ENCODE measurements around the gene CKLF. TPM values are rescaled to one million over a fixed set of nuclear protein-coding genes. Genes with fewer than 3 reads are reported as not detected.

CKLF gene
- polyA plus RNA-seq, 1 of the 3 experiments (the other 2 are of a cell fraction) = 211 TPM

DNA sequence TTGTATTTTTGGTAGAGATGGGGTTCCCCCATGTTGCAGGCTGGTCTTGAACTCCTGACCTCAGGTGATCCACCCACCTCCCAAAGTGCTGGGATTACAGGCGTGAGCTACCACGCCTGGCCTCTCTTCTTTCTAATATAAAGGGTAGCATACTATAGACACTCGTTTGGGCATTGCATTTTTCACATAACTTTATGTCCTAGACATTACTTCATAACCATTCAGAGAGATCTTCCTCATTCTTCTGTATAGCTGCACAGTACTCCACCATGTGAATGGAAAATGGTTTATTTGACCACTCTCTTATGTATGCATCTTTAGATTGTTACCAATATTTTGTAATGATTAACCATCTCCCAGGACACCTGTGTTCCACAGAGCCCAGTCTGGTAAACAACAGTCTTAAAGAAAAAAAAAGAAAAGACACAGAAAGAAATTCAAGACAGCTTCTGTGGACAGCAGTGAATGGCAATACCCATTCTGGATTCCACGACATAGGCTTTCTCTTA, 44.6 kb upstream of the CKLF start:
- Histone ChIP-seq H3K79me2 (ENCODE audit: insufficient read depth) (no peaks in the 10 kb centered on the region), H3K4me1 (ENCODE audit: control insufficient read depth in 1 of 2, insufficient read depth in 2 of 2, low read depth in 1 of 2, low read length in 1 of 2) (peaks cover 5 to 20% of the 10 kb centered on the region in 2 experiments; a peak in 3 of 4 replicates), H3K9ac (no peak overlapping the region), H3K9me3 (no peaks in the 10 kb centered on the region), H3K4me3 (ENCODE audit: low read depth in 2 of 2, low read length in 1 of 2) (no peak overlapping the region), H4K20me1 (ENCODE audit: insufficient read depth) (no peaks in the 10 kb centered on the region), H2AFZ (ENCODE audit: low read depth) (no peak overlapping the region), H3K9me2 (no peaks in the 10 kb centered on the region), H3K27ac (ENCODE audit: low read depth in 2 of 2, low read length in 1 of 2) (no peak overlapping the region), H3F3A (replicated peaks; ENCODE audit: insufficient read depth) (peaks cover 21% of the 10 kb centered on the region), H3K36me3 (replicated peaks in 1 of 2; ENCODE audit: control insufficient read depth in 1 of 2, insufficient read depth in 2 of 2, low read length in 1 of 2) (no peaks in the 10 kb centered on the region), H3K27me3 (ENCODE audit: insufficient read depth) (no peaks in the 10 kb centered on the region), H3K4me2 (no peak overlapping the region)
- DNase-seq = no peak
- no peak for TF ChIP-seq RAD21 (IDR thresholded peaks at IDR 0.05; ENCODE audit: low read length)
- TF ChIP-seq, protein P1, sequence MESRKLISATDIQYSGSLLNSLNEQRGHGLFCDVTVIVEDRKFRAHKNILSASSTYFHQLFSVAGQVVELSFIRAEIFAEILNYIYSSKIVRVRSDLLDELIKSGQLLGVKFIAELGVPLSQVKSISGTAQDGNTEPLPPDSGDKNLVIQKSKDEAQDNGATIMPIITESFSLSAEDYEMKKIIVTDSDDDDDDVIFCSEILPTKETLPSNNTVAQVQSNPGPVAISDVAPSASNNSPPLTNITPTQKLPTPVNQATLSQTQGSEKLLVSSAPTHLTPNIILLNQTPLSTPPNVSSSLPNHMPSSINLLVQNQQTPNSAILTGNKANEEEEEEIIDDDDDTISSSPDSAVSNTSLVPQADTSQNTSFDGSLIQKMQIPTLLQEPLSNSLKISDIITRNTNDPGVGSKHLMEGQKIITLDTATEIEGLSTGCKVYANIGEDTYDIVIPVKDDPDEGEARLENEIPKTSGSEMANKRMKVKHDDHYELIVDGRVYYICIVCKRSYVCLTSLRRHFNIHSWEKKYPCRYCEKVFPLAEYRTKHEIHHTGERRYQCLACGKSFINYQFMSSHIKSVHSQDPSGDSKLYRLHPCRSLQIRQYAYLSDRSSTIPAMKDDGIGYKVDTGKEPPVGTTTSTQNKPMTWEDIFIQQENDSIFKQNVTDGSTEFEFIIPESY (IDR thresholded peaks at IDR 0.05; ENCODE audit: borderline replicate concordance, low read depth) = no peak
- TF ChIP-seq FOSL2 (IDR thresholded peaks at IDR 0.05; ENCODE audit: borderline replicate concordance, low read depth) = no peak
- TF ChIP-seq FOXM1 (IDR thresholded peaks at IDR 0.05; ENCODE audit: low read depth) = no peak
- TF ChIP-seq FOXJ3 (CRISPR knock-in tag; IDR thresholded peaks at IDR 0.05) = no peak
- CTCF ChIA-PET = interaction anchor here (1.6 kb wide), 1 partner anchor 151 kb away, joined by 6 read pairs; no protein-coding TSS in a partner anchor
- 78% methylated on average over 4 of the region's 4 CpGs for WGBS (ENCODE audit: low lambda C conversion rate)
- POLR2A ChIA-PET = no interaction called here

DNA sequence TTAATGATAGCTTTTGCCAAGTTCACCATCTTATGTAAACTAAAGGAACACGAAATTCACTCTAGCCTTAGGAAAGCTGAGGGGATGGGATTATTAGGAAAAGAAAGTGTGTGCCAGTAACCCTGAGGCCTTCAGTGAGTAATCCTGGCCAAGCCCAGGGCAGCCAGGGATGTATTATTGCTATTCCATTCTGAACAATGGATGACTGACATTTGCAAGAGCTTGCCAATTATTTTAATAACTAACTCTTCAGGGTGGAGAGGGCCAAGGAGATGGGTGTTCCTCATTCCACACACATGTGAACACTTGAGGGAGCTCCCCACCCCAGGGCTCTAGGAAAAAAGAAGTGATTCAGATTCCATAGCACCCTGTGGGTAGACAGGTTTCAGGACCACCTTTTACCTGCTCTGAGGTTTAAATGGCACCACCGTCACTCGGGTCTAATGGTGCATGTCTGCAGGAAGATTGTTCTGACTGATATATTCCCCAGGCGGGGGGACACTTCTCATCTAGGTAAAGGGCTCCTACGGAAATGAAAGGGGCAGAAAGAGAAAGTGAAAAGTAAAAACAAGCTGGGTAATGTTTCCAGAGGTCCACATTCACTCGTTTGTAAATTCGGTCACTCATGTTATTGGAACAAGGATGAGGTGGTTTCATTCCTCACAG, 44.0 kb upstream of the CKLF start:
- peaks cover 23% of the 10 kb centered on the region for H3F3A ChIP-seq (replicated peaks; ENCODE audit: insufficient read depth)
- H3K4me2 ChIP-seq = no peak overlapping the region
- H3K27ac ChIP-seq (ENCODE audit: low read depth in 2 of 2, low read length in 1 of 2) = no peak overlapping the region
- H3K4me1 ChIP-seq (ENCODE audit: control insufficient read depth in 1 of 2, insufficient read depth in 2 of 2, low read depth in 1 of 2, low read length in 1 of 2) = peaks cover 5 to 25% of the 10 kb centered on the region in 2 experiments; a peak in 3 of 4 replicates
- H3K9ac ChIP-seq = no peak overlapping the region
- DNase-seq = no peak
- no peak overlapping the region for H2AFZ ChIP-seq (ENCODE audit: low read depth)
- TF ChIP-seq, protein P2, sequence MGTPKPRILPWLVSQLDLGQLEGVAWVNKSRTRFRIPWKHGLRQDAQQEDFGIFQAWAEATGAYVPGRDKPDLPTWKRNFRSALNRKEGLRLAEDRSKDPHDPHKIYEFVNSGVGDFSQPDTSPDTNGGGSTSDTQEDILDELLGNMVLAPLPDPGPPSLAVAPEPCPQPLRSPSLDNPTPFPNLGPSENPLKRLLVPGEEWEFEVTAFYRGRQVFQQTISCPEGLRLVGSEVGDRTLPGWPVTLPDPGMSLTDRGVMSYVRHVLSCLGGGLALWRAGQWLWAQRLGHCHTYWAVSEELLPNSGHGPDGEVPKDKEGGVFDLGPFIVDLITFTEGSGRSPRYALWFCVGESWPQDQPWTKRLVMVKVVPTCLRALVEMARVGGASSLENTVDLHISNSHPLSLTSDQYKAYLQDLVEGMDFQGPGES (IDR thresholded peaks at IDR 0.05; ENCODE audit: low read depth, low read length) = no peak
- no peak for TF ChIP-seq GABPA (IDR thresholded peaks at IDR 0.05; ENCODE audit: low read depth)
- no peak for TF ChIP-seq POLR2AphosphoS5 (IDR thresholded peaks at IDR 0.05; ENCODE audit: low read depth, low read length)
- no peak for TF ChIP-seq RXRA (IDR thresholded peaks at IDR 0.05; ENCODE audit: borderline replicate concordance, low read depth)
- TF ChIP-seq RAD21 (IDR thresholded peaks at IDR 0.05; ENCODE audit: low read length) = no peak
- no peak for TF ChIP-seq FOXJ3 (CRISPR knock-in tag; IDR thresholded peaks at IDR 0.05)
- no peak for TF ChIP-seq FOXM1 (IDR thresholded peaks at IDR 0.05; ENCODE audit: low read depth)
- TF ChIP-seq SIN3A (IDR thresholded peaks at IDR 0.05; ENCODE audit: borderline replicate concordance, low read depth, low read length) = no peak
- TF ChIP-seq, protein P1 (IDR thresholded peaks at IDR 0.05; ENCODE audit: borderline replicate concordance, low read depth) = no peak
- no peak for TF ChIP-seq ELF1 (IDR thresholded peaks at IDR 0.05)
- TF ChIP-seq, protein P3, sequence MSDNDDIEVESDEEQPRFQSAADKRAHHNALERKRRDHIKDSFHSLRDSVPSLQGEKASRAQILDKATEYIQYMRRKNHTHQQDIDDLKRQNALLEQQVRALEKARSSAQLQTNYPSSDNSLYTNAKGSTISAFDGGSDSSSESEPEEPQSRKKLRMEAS (IDR thresholded peaks at IDR 0.05; ENCODE audit: low read depth) = no peak
- no peak for TF ChIP-seq RCOR1 (IDR thresholded peaks at IDR 0.05; ENCODE audit: low read length)
- TF ChIP-seq, protein P4, sequence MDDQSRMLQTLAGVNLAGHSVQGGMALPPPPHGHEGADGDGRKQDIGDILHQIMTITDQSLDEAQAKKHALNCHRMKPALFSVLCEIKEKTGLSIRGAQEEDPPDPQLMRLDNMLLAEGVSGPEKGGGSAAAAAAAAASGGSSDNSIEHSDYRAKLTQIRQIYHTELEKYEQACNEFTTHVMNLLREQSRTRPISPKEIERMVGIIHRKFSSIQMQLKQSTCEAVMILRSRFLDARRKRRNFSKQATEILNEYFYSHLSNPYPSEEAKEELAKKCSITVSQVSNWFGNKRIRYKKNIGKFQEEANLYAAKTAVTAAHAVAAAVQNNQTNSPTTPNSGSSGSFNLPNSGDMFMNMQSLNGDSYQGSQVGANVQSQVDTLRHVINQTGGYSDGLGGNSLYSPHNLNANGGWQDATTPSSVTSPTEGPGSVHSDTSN (IDR thresholded peaks at IDR 0.05) = no peak
- TF ChIP-seq YY1 (IDR thresholded peaks at IDR 0.05; ENCODE audit: low read depth) = no peak
- TF ChIP-seq, protein P5, sequence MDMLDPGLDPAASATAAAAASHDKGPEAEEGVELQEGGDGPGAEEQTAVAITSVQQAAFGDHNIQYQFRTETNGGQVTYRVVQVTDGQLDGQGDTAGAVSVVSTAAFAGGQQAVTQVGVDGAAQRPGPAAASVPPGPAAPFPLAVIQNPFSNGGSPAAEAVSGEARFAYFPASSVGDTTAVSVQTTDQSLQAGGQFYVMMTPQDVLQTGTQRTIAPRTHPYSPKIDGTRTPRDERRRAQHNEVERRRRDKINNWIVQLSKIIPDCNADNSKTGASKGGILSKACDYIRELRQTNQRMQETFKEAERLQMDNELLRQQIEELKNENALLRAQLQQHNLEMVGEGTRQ (IDR thresholded peaks at IDR 0.05; ENCODE audit: borderline replicate concordance, low read depth, low read length) = no peak
- POLR2A ChIA-PET = no interaction called here
- H4K20me1 ChIP-seq (ENCODE audit: insufficient read depth) = no peaks in the 10 kb centered on the region
- H3K36me3 ChIP-seq (replicated peaks in 1 of 2; ENCODE audit: control insufficient read depth in 1 of 2, insufficient read depth in 2 of 2, low read length in 1 of 2) = no peaks in the 10 kb centered on the region
- CTCF ChIA-PET = interaction anchor here (1.6 to 2.3 kb wide), 2 partner anchors 102 to 151 kb away, joined by 6 to 9 read pairs; no protein-coding TSS in a partner anchor
- no peaks in the 10 kb centered on the region for H3K27me3 ChIP-seq (ENCODE audit: insufficient read depth)
- H3K9me2 ChIP-seq = no peaks in the 10 kb centered on the region
- H3K4me3 ChIP-seq (ENCODE audit: low read depth in 2 of 2, low read length in 1 of 2) = no peak overlapping the region
- no peaks in the 10 kb centered on the region for H3K9me3 ChIP-seq
- 75% methylated on average over 7 of the region's 7 CpGs for WGBS (ENCODE audit: low lambda C conversion rate)
- H3K79me2 ChIP-seq (ENCODE audit: insufficient read depth) = no peaks in the 10 kb centered on the region

Data from SK-N-SH (cell line).